GM18858 (cell line): Measurements from ENCODE around the gene MARK2.

Source experiments
- ATAC-seq: cut with Tn5 transposase; IDR thresholded peaks from one replicate; pipeline ENCODE4 v1.9.1; 2021; ENCODE audit not compliant: unreplicated experiment

The MARK2 gene

GRCh38 chr11:63829823-63830489 is 9.0 kb upstream of the MARK2 start:
- no peak for ATAC-seq

- no peak for ATAC-seq
Measured at GRCh38 chr11:63831326-63831725, 7.6 kb upstream of the MARK2 start.

- no peak for ATAC-seq
Measured at GRCh38 chr11:63832336-63832735, 6.6 kb upstream of the MARK2 start.

GRCh38 chr11:63833048-63833447 is 5.9 kb upstream of the MARK2 start:
- ATAC-seq, result no peak

GRCh38 chr11:63834535-63835157 is 4.3 kb upstream of the MARK2 start:
- no peak for ATAC-seq

- ATAC-seq, result no peak
Measured at GRCh38 chr11:63835158-63835545, 3.8 kb upstream of the MARK2 start.

GRCh38 chr11:63837027-63837688 is 1.8 kb upstream of the MARK2 start:
- no peak for ATAC-seq

GRCh38 chr11:63837739-63838138 is 1.2 kb upstream of the MARK2 start:
- no peak for ATAC-seq

- peak; percentile 56 for ATAC-seq
Measured at GRCh38 chr11:63838150-63838677, 696 bp upstream of the MARK2 start.

GRCh38 chr11:63839508-63840355 is 822 bp downstream of the MARK2 start:
- no peak for ATAC-seq

GRCh38 chr11:63840356-63841060 is 1.6 kb downstream of the MARK2 start:
- no peak for ATAC-seq

- ATAC-seq, result no peak
Measured at GRCh38 chr11:63841554-63841953, 2.6 kb downstream of the MARK2 start.

GRCh38 chr11:63843041-63843440 is 4.1 kb downstream of the MARK2 start:
- no peak for ATAC-seq

- ATAC-seq, result no peak
Measured at GRCh38 chr11:63844836-63845235, 5.9 kb downstream of the MARK2 start.

- no peak for ATAC-seq
Measured at GRCh38 chr11:63845303-63845702, 6.4 kb downstream of the MARK2 start.

GRCh38 chr11:63845911-63846310 is 7.0 kb downstream of the MARK2 start:
- ATAC-seq, result no peak

GRCh38 chr11:63846897-63847296 is 8.0 kb downstream of the MARK2 start:
- ATAC-seq, result no peak

- ATAC-seq, result no peak
Measured at GRCh38 chr11:63847363-63847762, 8.5 kb downstream of the MARK2 start.

- ATAC-seq, result no peak
Measured at GRCh38 chr11:63849691-63850090, 10.8 kb downstream of the MARK2 start.

GRCh38 chr11:63850920-63851319 is 12.0 kb downstream of the MARK2 start:
- ATAC-seq, result no peak

- ATAC-seq, result no peak
Measured at GRCh38 chr11:63851364-63851763, 12.5 kb downstream of the MARK2 start.
